Mesothelial cell of epicardium (in vitro differentiated cells): Measurements from ENCODE around the gene HNRNPA1. TPM values are rescaled to one million over a fixed set of nuclear protein-coding genes. Genes with fewer than 3 reads are reported as not detected.

Experiments used
- DNase-seq, 2 experiments: peaks; one replicate each; pipeline ENCODE4 v3.0.0; 2021; ENCODE audit warnings: low spot score in 2 of 2; ENCODE audit not compliant: unreplicated experiment in 2 of 2
- H3K27ac Mint-ChIP-seq: 2 replicates; pipeline ENCODE4 v1.8.0; 2021; ENCODE audit warnings: mixed read lengths
- H3K27me3 Mint-ChIP-seq: 2 replicates; pipeline ENCODE4 v1.8.0; 2021; ENCODE audit warnings: low read depth, mixed read lengths
- H3K36me3 Mint-ChIP-seq: 2 replicates; pipeline ENCODE4 v1.8.0; 2021; ENCODE audit warnings: mixed read lengths
- H3K4me1 Mint-ChIP-seq: 2 replicates; pipeline ENCODE4 v1.8.0; 2021; ENCODE audit warnings: mixed read lengths
- H3K4me3 Mint-ChIP-seq: 2 replicates; pipeline ENCODE4 v1.8.0; 2021; ENCODE audit warnings: mild to moderate bottlenecking, moderate library complexity, mixed read lengths
- H3K9me3 Mint-ChIP-seq: 2 replicates; pipeline ENCODE4 v1.8.0; 2021; ENCODE audit warnings: mixed read lengths
- total RNA-seq: library from RNA; stranded (reverse); gene quantifications from 3 replicates; pipeline ENCODE4 v1.2.1, GENCODE V29; 2021
- TF ChIP-seq, protein P1 (sequence below): fragments of 200-600 bp; sonication (generic); IDR thresholded peaks from one replicate; pipeline ENCODE4 v1.5.0; 2021; ENCODE audit warnings: antibody characterized with exemption; ENCODE audit not compliant: unreplicated experiment

HNRNPA1 gene
- total RNA-seq, 1 donor from 2014 or later = 2,205 TPM

DNA sequence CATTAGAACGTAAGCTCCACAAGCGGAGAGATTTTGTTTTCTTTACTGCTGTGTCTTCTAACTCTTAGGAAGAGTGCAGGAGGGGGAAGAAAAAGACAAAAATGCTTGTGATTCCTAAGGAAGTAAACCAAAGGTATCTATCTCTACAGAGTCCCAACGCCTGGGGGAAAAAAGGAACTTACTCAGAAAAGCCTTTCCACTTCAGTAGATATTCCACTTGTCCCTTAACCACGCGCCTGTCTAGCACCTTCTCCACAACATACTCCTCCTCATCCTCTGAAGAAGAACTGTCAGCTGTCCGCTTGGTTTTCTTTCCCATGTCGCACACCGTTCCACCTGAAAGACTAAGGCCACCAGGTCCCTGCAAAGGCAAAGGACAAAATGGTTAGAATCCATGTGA, 23.2 kb upstream of the HNRNPA1 start:
- Mint-ChIP-seq H3K4me3 (peak overlapping the region; percentile 3), H3K27me3 (no peaks in the 10 kb centered on the region), H3K4me1 (peaks cover 60% of the 10 kb centered on the region), H3K27ac (peak overlapping the region; percentile 98), H3K36me3 (peaks cover 15% of the 10 kb centered on the region), H3K9me3 (no peaks in the 10 kb centered on the region)
- TF ChIP-seq, protein P1, sequence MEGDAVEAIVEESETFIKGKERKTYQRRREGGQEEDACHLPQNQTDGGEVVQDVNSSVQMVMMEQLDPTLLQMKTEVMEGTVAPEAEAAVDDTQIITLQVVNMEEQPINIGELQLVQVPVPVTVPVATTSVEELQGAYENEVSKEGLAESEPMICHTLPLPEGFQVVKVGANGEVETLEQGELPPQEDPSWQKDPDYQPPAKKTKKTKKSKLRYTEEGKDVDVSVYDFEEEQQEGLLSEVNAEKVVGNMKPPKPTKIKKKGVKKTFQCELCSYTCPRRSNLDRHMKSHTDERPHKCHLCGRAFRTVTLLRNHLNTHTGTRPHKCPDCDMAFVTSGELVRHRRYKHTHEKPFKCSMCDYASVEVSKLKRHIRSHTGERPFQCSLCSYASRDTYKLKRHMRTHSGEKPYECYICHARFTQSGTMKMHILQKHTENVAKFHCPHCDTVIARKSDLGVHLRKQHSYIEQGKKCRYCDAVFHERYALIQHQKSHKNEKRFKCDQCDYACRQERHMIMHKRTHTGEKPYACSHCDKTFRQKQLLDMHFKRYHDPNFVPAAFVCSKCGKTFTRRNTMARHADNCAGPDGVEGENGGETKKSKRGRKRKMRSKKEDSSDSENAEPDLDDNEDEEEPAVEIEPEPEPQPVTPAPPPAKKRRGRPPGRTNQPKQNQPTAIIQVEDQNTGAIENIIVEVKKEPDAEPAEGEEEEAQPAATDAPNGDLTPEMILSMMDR = no peak
- no peak for DNase-seq

DNA sequence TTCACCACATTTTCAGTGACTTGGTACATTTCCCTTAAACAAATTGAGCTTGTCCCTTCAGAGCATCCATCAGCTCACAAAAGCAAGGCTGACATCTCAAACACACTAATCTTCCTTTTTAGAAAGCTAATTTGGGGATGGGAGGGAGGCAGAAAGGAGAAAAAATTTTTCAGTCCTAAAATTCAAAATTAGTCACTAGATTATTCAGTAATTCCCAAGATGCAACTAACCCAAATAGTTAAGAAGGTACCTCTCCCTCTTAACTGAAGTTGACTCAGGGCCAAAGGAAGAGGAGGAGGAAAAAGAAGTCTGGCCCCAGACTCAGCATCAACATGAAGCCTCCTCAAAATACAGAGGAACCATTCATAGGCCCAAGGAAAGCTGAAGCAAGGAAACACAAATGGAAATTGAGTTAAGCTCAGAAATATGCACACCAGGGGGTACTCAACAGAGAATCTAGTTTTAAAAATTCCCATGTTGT, 22.3 kb upstream of the HNRNPA1 start:
- TF ChIP-seq, protein P1 = no peak
- Mint-ChIP-seq H3K27me3 (no peaks in the 10 kb centered on the region), H3K4me3 (peak overlapping the region; percentile 52), H3K36me3 (peaks cover 13% of the 10 kb centered on the region), H3K27ac (peak overlapping the region; percentile 98), H3K9me3 (no peaks in the 10 kb centered on the region), H3K4me1 (peaks cover 68% of the 10 kb centered on the region)
- DNase-seq = no peak

DNA sequence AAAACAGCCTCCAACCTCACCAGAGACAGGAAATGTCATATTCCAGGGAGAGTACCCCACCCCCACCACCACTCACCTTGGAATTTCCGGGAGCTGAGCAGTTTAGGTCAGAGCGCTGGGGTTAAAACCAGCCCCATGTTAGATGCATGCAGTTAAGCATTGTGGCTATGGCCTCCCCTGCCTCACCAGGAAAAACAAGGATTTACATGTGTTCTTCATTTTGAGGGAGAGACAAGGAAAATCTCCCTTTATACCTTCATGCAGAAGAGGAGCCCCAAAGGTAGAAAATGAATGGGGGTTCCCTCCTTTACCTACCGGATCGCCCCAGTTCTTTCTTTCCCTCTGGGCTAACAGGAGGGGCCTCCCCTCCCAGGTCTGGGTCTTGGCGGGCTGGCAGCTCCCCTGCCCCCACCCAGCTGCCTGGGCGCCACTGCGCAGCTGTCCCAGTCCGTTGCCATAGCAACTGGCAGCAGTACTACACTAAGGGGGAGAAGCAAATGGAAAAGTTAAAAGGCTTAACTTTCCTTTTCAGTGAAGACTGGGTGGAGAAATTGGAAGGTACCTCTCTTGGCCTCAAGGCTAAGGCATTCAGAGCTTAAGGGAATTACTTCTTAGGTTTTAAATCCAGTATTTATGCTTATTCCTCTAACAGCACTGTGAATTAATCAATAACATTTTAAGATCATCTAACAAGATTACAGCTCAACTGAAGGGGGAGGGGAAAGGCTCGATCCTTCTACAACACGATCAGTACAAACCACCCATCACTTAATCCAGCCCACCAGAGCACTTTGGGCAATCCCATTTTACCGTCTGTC, 21.1 kb upstream of the HNRNPA1 start:
- peak; percentile 70 to 76 for DNase-seq
- TF ChIP-seq, protein P1 = no peak
- Mint-ChIP-seq H3K9me3 (no peaks in the 10 kb centered on the region), H3K36me3 (peaks cover 13% of the 10 kb centered on the region), H3K4me3 (peak overlapping the region; percentile 61), H3K27me3 (no peaks in the 10 kb centered on the region), H3K27ac (peak overlapping the region; percentile 98), H3K4me1 (peaks cover 74% of the 10 kb centered on the region)

DNA sequence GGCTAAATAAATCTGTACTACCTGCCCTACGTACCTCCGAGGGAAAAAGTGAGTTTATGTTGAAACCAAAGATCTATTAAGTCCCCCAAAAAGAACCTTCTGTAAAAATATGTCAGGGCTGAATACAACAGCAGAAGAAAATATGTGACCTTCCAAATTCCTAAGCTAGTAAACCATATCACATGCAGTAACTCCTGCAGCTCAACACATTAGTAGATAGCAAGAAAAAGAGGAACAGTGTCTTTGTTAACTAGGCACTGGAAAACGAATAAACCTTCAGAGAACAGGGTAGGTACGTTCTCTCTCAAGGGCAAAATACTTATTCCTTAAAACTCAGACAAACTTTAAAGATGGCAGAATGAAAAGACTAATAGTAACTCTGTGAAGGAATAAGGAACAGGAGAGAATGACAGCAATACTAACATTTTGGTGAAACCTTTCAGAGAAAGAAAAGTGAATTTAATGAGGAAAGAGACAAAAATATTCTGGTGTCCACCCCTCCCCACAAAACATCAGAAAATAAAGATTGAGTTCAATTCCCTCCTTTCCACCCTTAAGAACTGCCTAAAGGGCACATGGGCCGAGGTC, 18.6 kb upstream of the HNRNPA1 start:
- TF ChIP-seq, protein P1 = no peak
- Mint-ChIP-seq H3K4me1 (peaks cover 80% of the 10 kb centered on the region), H3K27me3 (no peaks in the 10 kb centered on the region), H3K36me3 (peaks cover 1% of the 10 kb centered on the region), H3K4me3 (peak overlapping the region; percentile 8), H3K27ac (peak overlapping the region; percentile 92), H3K9me3 (no peaks in the 10 kb centered on the region)
- no peak for DNase-seq

DNA sequence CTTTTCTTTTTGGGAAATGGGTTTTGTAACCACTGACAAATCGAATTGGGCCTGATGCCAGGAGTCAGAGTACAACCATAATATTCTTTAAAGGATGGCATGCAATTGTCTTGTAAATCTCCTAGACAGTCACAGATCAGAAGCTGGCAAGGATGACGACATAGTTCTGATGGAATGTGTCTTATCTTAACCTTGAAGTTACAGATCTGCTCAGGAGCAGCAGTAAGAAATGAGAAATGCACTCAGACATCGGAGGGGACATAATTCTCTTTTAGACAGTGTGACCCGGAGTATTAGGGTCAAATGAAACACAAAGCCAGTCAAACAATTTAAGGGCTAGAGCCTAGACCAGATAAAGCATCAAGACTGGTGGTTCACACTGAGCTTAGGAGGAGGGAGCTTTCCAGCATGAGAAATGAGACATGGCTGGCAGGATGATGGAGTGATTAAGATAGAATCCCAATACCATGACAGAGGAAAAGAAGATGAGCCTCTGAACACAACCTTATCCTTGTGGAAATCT, 18.1 kb upstream of the HNRNPA1 start:
- peak overlapping the region; percentile 25 for H3K4me3 Mint-ChIP-seq
- H3K27ac Mint-ChIP-seq = peak overlapping the region; percentile 92
- peaks cover 4% of the 10 kb centered on the region for H3K36me3 Mint-ChIP-seq
- TF ChIP-seq, protein P1 = no peak
- no peak for DNase-seq
- peaks cover 79% of the 10 kb centered on the region for H3K4me1 Mint-ChIP-seq
- no peaks in the 10 kb centered on the region for H3K27me3 Mint-ChIP-seq
- H3K9me3 Mint-ChIP-seq = no peaks in the 10 kb centered on the region
